Measurements from ENCODE around the gene SH3RF3. TPM values are rescaled to one million over a fixed set of nuclear protein-coding genes. Genes with fewer than 3 reads are reported as not detected.

Gene SH3RF3
- total RNA-seq, 2 donors from 2014 or later = 1.5 to 1.8 TPM

GRCh38 chr2:109417701-109418335, 288.8 kb downstream of the SH3RF3 start:
- DNase-seq = no peak
- no peak overlapping the region for H3K27ac ChIP-seq (ENCODE audit: low read depth, low read length)
- Mint-ChIP-seq H3K4me3 (no peak overlapping the region), H3K27ac (no peak overlapping the region), H3K36me3 (ENCODE audit: low read depth) (no peaks in the 10 kb centered on the region), H3K27me3 (ENCODE audit: insufficient read depth) (no peaks in the 10 kb centered on the region), H3K9me3 (no peaks in the 10 kb centered on the region), H3K4me1 (peaks cover 5% of the 10 kb centered on the region)
- H3K4me1 ChIP-seq (ENCODE audit: control insufficient read depth, insufficient read depth, low read length) = no peaks in the 10 kb centered on the region
- H3K9me3 ChIP-seq (ENCODE audit: control insufficient read depth, low read length) = no peaks in the 10 kb centered on the region
- H3K27me3 ChIP-seq (ENCODE audit: control insufficient read depth, insufficient read depth, low read length, poor library complexity, severe bottlenecking) = no peaks in the 10 kb centered on the region
- whole genome bisulfite sequencing, 2 experiments (ENCODE audit: insufficient coverage in 1 of 2, insufficient read length in 1 of 2) = 91 to 92% methylated on average over 4 to 10 of the region's 10 CpGs
- H3K36me3 ChIP-seq (ENCODE audit: control insufficient read depth, insufficient read depth, low read length) = no peaks in the 10 kb centered on the region
- no peak overlapping the region for H3K4me3 ChIP-seq (ENCODE audit: low read length)
- H3K9ac ChIP-seq (ENCODE audit: extremely low read depth, low read length, poor library complexity, severe bottlenecking) = no peak overlapping the region
- TF ChIP-seq CTCF (conservative IDR thresholded peaks at IDR 0.05) = no peak

DNA sequence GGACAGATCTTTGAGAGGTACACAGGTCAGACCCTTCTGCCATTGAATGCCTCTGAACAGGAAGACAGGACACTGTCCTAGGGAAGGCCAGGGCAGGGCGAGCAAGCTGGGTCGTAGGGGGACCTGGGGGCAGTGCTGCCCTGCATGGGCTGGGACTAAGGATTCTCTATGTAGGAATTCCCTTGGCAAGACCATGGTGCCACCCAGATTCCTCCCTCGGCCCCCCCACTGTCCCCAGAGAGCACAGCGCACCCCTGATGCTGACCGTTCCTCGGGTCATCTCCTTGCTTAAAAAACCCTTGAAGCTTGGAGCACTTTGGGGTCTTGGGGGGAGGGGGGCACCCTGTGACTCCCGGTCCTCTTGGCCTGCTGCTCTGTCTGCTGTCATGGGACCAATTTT, 289.7 kb downstream of the SH3RF3 start:
- Histone ChIP-seq H3K4me1 (ENCODE audit: control insufficient read depth, insufficient read depth, low read length) (no peaks in the 10 kb centered on the region), H3K27ac (ENCODE audit: low read depth, low read length) (no peak overlapping the region), H3K4me3 (ENCODE audit: low read length) (no peak overlapping the region), H3K9me3 (ENCODE audit: control insufficient read depth, low read length) (no peaks in the 10 kb centered on the region), H3K9ac (ENCODE audit: extremely low read depth, low read length, poor library complexity, severe bottlenecking) (no peak overlapping the region), H3K36me3 (ENCODE audit: control insufficient read depth, insufficient read depth, low read length) (no peaks in the 10 kb centered on the region), H3K27me3 (ENCODE audit: control insufficient read depth, insufficient read depth, low read length, poor library complexity, severe bottlenecking) (no peaks in the 10 kb centered on the region)
- Mint-ChIP-seq H3K36me3 (ENCODE audit: low read depth) (no peaks in the 10 kb centered on the region), H3K27me3 (ENCODE audit: insufficient read depth) (no peaks in the 10 kb centered on the region), H3K4me1 (peaks cover 5% of the 10 kb centered on the region), H3K9me3 (no peaks in the 10 kb centered on the region), H3K4me3 (no peak overlapping the region), H3K27ac (no peak overlapping the region)
- TF ChIP-seq CTCF (conservative IDR thresholded peaks at IDR 0.05) = no peak
- no peak for DNase-seq
- WGBS, 2 experiments (ENCODE audit: insufficient coverage in 1 of 2, insufficient read length in 1 of 2) = 90% methylated on average over 7 of the region's 7 CpGs; no CpG with 5 or more reads in 1 of the 2 experiments

DNA sequence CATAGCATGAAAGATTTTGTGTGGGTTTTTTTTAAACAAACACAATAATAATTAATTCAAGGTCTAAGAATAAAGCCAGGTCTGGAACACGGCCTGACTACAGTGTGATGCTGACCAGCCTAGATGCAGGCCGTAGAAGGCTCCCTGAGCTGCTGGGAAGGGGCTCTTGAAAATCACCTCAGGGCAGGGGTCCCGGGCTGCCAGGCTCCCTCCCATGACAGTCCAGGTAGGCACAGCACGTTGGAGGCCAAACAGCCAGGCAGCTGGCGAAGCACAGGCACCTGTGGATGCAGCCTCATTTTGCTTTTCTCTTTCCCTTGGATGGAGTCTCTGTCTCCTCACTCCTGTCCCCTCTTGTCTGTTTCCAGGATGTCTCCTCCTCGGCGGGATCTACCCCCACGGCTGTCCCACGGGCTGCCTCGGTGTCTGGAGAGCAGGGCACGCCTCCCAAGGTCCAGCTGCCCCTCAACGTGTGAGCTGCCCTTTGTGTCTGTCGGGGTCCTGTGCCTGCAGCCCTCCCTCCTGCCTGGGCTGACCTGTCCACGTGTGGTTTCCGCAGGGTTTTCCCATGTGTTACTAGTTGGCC, 290.3 kb downstream of the SH3RF3 start:
- Histone ChIP-seq H3K4me1 (ENCODE audit: control insufficient read depth, insufficient read depth, low read length) (no peaks in the 10 kb centered on the region), H3K27me3 (ENCODE audit: control insufficient read depth, insufficient read depth, low read length, poor library complexity, severe bottlenecking) (no peaks in the 10 kb centered on the region), H3K9ac (ENCODE audit: extremely low read depth, low read length, poor library complexity, severe bottlenecking) (no peak overlapping the region), H3K27ac (ENCODE audit: low read depth, low read length) (no peak overlapping the region), H3K9me3 (ENCODE audit: control insufficient read depth, low read length) (no peaks in the 10 kb centered on the region), H3K36me3 (ENCODE audit: control insufficient read depth, insufficient read depth, low read length) (no peaks in the 10 kb centered on the region), H3K4me3 (ENCODE audit: low read length) (no peak overlapping the region)
- Mint-ChIP-seq H3K9me3 (no peaks in the 10 kb centered on the region), H3K27ac (no peak overlapping the region), H3K4me1 (peaks cover 5% of the 10 kb centered on the region), H3K36me3 (ENCODE audit: low read depth) (no peaks in the 10 kb centered on the region), H3K4me3 (no peak overlapping the region), H3K27me3 (ENCODE audit: insufficient read depth) (no peaks in the 10 kb centered on the region)
- TF ChIP-seq CTCF (conservative IDR thresholded peaks at IDR 0.05) = no peak
- 90 to 92% methylated on average over 9 to 15 of the region's 15 CpGs for WGBS, 2 experiments (ENCODE audit: insufficient coverage in 1 of 2, insufficient read length in 1 of 2)
- no peak for DNase-seq
